Stimulated activated CD4-positive, alpha-beta T cell treated with anti-CD3 and anti-CD28 coated beads, TNF-alpha, amount 100 ng/mL, for 24 hours (primary cell): ENCODE data around the gene NRIP3.
A peak's percentile ranks its signal among the peaks of the same experiment; 100 is the strongest.
"Not testable (repeated sequence)": the region's sequence is repeated elsewhere in the genome, so short reads cannot be mapped to it uniquely, and the experiment has no call there.

Experiments
- DNase-seq, 3 experiments: peaks; one replicate each; pipeline ENCODE4 v3.0.0-alpha.2; 2020; ENCODE audit warnings: low read depth in 3 of 3

Gene NRIP3

DNA sequence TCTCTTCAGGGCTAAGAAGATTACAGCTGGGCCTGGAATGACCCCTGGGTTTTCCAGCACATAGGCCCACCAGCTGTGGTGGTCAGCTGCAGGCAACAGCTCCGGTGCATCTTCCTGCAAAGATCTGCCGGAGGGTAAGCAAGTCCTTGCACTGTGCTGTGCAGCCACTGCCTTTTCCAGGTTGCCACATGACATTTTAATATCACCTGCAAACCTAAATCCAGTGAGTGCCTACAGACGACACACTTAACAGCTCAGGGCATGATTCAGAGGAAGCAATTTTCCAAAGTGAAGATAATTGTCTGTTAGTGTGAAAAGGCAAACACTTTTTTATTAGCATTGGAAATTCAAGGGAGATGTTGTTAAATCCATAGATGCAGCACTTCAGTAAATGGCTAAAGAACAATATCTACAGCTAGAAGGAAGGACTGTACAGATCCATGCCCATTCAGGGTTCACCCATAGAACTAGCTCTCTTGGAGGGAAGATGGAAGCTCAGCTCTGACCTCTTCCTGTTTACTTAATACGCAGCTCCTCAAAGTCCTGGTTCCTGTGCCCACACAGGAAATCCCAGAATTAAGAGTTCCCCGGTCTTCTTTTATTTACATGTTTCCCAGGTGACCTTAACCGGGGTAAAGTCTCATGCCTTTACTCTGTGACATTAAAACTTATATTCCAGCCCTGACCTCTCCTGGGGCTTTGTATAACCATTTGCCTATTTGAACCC, 13.3 kb upstream of the NRIP3 start:
- DNase-seq, result no peak

GRCh38 chr11:9015677-9016076, 11.9 kb upstream of the NRIP3 start:
- DNase-seq, result peak in 2 of 3 experiments; percentile 38 to 39

DNA sequence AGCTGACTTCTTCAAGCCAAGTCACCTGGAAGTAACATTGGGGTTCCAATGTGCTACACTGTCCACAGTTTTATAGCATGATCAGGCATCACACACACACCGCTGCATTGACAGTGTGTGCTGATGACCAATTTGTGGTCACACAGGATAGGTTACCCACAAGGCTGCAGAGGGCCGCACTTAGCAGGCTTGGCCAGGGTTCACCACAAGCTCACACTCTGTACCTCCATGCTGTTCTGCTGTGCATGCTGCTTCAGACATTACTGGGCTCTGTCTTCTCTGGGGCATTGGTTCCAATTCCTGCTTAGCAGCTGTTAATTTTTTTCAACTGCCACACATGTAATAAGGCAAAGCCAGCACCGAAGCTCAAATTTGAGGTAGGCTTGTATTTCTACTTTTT, 11.0 kb upstream of the NRIP3 start:
- no peak for DNase-seq

DNA sequence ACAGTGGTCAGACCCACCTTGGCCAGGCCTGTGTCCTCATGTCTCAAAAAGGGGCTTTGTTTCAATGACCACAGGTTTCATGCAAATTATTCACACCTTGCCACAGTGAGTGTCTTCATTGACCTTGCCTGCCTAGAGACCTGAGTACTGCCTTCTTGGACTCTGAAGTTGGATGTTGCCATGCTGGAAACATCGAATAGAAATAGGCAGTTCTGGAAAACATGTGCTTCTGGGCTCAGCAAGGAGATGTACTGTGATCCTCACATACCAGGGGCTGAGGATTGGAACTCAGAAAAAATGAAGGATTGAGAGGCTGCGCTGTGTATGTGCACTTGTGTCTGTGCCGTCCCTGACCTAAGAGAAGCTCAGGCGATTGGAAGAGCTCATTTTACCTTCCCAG, 9.6 kb upstream of the NRIP3 start:
- DNase-seq, result no peak

GRCh38 chr11:9009538-9009937, 5.7 kb upstream of the NRIP3 start:
- DNase-seq, result not testable (repeated sequence)

- no peak for DNase-seq
Observed at GRCh38 chr11:9008661-9009060, 4.9 kb upstream of the NRIP3 start.

- DNase-seq, result no peak
Observed at GRCh38 chr11:9008011-9008550, 4.3 kb upstream of the NRIP3 start.

DNA sequence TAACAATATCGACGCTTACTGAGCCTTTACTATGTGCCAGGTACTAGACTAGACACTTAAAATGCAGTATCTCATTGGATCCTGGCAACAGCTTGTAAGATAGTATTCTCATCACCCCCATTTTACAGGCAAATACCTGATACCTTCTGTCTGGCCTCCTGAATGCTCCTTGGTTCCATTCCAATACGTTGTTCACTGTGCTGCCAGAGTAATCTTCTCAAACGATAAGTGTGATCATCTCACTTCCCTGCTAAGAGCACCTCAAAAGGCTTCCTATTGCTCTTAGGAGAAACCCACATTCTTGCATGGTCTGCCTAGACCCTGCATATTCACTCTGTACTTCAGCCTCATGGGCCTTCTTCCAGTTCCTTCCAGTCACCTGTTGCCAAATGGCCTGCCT, 1.3 kb upstream of the NRIP3 start:
- no peak for DNase-seq

DNA sequence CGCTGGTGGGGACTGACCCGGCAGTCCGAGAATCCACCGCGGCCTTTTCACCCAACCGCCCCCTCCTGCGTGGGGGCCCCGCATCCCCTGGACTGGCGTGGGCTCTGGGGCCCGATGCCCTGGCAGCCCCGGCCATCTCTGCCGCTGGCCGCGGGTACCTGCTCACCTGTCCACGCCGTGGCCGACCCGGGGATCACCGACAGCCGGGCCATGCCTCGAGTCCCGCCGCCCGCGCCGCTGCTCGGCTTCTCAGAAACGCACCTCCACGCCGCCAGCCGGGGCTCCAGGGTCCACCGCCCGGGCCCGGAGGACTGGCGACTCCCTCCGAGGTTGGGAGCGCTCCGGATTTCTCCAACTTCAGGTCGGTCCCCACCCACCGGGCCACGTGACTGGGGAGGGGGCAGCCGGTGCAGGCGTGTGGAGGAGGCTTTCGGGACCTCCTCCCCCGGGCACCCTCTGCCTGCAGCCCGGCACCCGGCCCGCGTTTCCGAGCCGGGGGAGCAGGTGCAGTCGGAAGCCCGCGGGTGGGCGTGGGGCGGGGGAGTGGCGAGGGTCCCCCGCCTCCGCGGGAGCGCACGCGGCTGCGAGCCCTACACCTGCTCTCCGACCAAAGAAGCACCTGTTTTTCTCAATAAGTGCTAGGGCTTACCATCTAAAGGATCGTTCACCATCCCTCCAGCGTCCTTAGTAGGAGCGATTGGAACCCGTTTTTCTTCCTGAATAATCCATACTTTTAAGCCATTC, 554 bp upstream of the NRIP3 start:
- no peak for DNase-seq

GRCh38 chr11:9002920-9003572, 755 bp downstream of the NRIP3 start:
- DNase-seq, result peak in 1 of 3 experiments; percentile 11

DNA sequence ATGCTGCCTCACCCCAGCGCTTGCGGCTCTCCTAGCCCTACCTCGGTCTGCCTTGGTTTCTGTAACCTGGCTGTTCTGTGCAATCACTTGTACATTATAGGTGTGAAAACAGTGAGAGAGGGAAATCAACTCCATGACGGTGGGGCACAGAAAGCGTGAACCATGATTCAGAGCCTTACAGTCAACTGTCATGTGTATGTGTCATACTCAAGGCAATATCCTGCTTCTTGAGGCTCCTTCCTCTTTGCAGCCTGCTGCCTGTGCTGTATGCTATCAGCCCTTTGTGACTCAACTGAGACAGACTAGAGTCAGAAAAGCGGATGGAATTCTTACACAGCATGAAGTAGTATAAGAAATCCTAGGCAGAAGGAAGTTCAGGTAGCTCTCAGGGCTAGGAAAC, 2.1 kb downstream of the NRIP3 start:
- peak; percentile 27 to 41 (median 37) for DNase-seq

- no peak for DNase-seq
Observed at GRCh38 chr11:8998017-8998416, 5.8 kb downstream of the NRIP3 start.

DNA sequence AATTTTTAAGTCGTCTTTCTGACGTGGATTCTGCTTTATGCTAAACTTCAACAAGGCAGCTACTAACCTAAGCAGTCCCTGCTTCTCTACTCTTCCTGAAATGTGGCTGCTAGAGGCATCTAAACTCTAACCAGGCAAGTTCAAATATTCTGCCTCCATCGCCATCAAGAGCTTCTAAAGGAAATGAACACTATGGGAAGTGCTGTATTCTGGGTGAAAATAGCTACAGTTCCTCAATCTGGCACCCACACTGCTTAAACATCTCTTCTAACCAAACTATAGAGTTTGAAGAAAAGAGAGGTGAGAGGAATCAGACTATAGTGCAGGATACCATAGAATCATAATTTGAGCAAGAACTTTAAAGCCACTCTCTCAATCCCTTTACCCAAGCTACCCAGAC, 6.3 kb downstream of the NRIP3 start:
- no peak for DNase-seq

GRCh38 chr11:8989453-8989852, 14.3 kb downstream of the NRIP3 start:
- no peak for DNase-seq

DNA sequence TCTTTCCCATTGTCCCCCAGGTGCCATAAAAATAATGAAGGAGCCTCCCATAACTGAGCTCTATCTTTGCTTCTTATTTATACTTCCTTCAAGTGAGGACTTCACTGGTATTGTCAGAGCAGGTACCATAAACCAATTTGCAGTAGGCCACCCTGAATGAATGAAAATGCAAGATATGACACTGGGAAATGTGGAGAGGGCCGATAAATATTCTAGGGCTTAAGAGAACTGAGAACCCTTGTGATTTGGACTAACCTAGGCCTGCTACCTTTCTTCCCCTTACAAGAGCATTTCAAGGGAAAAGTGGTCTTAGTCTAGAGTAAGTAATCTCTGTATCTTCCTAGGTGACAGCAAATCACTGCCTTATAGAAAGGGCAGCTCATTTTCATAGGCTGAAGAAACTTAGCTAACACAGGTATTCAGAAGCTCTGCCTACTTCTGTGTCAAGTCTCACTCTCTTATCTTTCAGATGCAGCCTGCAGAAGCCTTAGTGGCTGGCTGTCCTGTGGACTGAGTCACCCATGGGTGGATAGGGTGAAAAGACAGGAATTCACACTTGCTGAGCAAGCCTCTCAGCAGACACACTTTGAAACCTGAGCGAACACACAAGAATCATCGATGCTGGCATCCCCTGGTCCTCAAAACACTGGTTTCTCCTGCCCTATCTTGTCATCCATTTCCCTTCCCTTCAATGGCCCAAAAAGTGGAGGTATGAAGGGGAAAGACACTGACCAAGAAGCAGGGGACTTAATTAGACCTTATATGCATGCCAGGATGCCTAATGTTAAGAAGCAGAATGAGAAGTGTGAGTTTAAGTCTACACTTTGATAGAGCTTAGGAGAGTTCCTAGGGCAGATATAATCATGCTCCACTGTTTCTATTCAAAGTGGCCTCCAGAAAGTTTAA, 15.2 kb downstream of the NRIP3 start:
- no peak for DNase-seq

DNA sequence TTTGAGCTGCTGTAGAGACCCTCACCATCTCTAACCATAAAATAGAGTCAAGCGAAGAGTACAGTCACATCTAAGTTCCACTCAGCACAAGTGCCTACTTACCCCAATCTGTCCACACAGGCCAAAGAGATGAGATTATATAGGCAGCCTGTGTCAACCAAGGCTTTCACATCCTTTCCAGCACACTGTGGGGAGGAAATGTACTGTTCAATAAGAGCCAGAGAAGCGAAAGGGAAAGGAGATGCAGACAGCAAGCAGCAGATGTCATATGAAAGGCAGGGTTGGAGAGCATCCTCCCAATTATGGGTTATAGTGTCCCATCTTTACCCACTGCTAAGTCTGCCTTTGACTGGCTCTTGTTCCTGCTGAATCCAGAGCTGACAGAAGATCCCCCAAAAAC, 16.4 kb downstream of the NRIP3 start:
- DNase-seq, result no peak

- not testable (repeated sequence) for DNase-seq
Observed at GRCh38 chr11:8986772-8987171, 17.0 kb downstream of the NRIP3 start.

- DNase-seq, result no peak
Observed at GRCh38 chr11:8985462-8985861, 18.3 kb downstream of the NRIP3 start.

- no peak for DNase-seq
Observed at GRCh38 chr11:8983552-8983951, 20.2 kb downstream of the NRIP3 start.

DNA sequence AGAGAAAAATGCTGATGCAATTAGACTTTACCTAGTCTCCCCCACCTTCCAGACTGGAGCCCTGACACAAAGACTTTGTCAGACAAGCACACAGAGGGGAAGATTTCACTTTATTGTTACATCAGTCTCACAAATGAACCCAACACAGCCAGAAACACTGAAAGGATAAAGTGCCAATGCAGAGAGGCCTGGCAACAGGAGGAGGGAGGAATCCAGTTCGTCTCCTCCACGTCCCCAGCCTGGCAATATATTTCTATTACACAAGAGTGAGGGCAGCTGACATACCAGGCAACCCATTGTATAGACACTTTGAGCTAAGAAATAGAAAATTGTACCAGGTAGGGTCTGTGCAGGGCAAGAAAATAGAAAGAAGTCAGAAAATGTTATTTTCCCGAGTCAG, 23.3 kb downstream of the NRIP3 start:
- no peak for DNase-seq

DNA sequence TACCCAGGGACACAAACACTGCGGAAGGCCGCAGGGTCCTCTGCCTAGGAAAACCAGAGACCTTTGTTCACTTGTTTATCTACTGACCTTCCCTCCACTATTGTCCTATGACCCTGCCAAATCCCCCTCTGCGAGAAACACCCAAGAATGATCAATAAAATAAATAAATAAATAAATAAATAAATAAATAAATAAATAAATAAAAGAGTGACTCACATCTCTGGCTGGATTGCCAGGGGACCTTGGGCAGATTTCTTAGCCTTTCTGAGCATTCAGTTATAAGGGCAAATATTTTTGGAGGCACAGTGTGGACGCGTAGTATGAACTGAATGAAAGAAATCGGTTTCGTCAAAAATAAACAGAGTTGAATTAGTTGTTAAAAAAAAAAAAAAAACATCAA, 24.4 kb downstream of the NRIP3 start:
- not testable (repeated sequence) for DNase-seq

DNA sequence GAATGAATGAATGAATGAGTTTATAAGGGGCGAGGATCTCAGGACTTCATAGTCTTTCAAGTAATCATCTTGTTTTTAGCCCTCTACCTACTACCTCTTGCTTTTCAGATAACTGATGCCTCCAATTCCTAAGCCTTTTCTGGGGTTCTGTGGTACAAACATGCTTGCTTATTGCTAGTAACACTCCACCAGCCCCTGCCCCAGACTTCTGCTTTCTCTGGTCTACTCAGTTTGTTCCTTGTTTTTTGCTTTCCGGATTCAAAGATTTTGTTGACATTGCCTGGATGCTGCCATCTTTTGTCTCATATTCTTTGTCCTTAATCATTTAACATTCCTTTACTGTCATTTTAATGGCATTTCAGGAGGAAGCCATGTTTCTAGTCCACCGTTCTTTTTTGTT, 30.7 kb downstream of the NRIP3 start:
- no peak for DNase-seq
